ENCODE results near the gene LGALSL. TPM values are rescaled to one million over a fixed set of nuclear protein-coding genes. Genes with fewer than 3 reads are reported as not detected.

LGALSL gene
- total RNA-seq, 4 donors from 2014 or later = 3.8 to 19.6 (median 6.5) TPM

DNA sequence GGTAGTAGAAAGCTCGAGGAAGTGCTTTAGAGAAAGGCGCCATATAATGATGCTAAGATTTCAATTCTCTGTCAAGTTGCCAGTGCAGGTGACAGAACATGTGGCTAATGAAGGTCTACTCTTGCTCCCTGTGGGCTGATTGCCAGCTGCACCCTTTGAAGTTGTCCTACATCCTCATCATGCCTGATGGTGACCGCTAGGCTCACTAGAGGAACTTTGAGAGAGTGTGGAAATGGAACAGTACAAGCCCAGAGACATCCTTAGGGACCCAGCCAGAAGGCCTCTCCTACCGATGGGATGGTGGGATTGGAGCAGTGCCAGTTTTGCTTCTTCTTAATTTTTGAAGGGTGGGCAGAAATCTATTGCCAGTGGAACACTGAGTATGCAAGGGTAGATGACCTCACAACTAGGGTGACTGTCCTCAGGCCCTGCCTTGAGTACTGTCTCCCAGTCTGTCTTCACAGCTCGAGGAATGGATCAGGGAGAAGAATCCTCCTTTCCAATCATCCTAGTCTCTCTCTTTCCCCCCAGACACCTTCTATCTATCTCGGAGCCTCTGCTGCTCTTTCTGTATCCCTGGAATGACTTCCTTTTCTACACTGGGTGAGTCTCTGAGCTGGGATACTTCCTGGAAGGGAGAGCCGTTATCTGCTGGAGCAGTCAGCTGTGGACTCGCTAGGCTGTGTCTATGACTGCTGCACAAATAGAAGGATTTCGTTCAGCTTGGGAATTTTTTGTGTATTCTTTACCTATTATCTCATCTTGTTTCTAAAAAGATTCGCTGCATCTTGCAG is 33.5 kb downstream of the LGALSL start:
- Histone ChIP-seq H3K4me3 (no peak overlapping the region), H3K9me3 (no peaks in the 10 kb centered on the region), H3K27me3 (no peaks in the 10 kb centered on the region), H3K4me1 (peaks cover 5 to 17% of the 10 kb centered on the region in 2 donors), H3K36me3 (no peaks in the 10 kb centered on the region), H3K27ac (no peak overlapping the region)
- in situ Hi-C loops (cut with MboI; ENCODE audit: low sequenced_read_pairs in 4 of 4) = loop anchor here (5.0 to 25.0 kb wide), 4 partner anchors 155 to 450 kb away; no protein-coding TSS in a partner anchor
- ATAC-seq (peak; percentile 13 to 31), DNase-seq (no peak)
- intact Hi-C loops (cut with DNase I; ENCODE audit: low total_unique reads) = loop anchor here (1.0 kb wide), 1 partner anchor 156 kb away; no protein-coding TSS in a partner anchor
- TF ChIP-seq, protein P1, sequence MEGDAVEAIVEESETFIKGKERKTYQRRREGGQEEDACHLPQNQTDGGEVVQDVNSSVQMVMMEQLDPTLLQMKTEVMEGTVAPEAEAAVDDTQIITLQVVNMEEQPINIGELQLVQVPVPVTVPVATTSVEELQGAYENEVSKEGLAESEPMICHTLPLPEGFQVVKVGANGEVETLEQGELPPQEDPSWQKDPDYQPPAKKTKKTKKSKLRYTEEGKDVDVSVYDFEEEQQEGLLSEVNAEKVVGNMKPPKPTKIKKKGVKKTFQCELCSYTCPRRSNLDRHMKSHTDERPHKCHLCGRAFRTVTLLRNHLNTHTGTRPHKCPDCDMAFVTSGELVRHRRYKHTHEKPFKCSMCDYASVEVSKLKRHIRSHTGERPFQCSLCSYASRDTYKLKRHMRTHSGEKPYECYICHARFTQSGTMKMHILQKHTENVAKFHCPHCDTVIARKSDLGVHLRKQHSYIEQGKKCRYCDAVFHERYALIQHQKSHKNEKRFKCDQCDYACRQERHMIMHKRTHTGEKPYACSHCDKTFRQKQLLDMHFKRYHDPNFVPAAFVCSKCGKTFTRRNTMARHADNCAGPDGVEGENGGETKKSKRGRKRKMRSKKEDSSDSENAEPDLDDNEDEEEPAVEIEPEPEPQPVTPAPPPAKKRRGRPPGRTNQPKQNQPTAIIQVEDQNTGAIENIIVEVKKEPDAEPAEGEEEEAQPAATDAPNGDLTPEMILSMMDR (IDR thresholded peaks at IDR 0.05 in 4 of 5, conservative IDR thresholded peaks at IDR 0.05 in 1 of 5) = no peak
- no peak for TF ChIP-seq POLR2A (IDR thresholded peaks at IDR 0.05)

DNA sequence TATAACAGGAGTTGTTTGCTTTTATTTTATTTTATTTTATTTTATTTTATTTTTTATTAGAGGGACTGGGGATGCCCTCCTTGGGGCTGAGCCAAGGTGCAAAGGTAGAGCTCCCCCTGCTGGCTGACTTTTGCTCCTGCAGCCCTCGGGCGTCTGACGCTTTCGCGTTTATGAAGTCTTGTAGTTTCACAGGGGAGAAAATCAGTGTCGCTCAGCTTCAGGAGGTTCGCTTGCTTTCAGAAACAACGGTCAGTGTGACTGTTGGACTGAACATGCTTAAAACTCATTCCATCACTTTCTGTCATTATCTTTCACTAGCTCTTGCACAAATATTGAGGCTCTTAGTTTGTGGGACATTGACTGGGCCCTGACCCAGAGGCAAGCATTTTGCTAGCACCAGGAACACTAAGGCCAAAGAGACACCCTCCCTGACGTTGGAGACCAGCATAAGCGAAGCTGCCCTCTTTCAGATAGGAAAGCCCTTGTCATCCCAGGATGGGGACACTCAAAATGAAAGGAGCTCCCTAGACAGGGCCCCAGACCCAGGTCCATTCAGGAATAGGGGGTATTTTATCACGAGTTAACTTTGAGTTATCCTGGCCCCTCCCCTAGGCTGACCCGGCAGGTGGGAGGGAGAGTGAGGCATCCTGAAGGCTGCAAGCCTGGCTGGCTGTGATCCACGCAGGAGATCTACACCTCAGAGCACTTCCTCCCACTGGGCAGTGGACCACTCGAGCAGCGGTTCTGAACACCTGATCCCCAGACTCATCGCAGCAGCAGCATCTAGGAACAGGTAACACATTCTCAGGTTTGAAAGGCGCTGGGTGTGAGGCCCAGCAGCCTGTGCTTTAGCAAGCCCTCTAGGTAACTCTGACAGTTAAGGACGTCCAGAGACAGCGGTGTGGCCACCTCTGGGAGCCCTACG is 34.4 kb downstream of the LGALSL start:
- TF ChIP-seq POLR2A (IDR thresholded peaks at IDR 0.05) = no peak
- TF ChIP-seq, protein P1 (IDR thresholded peaks at IDR 0.05 in 4 of 5, conservative IDR thresholded peaks at IDR 0.05 in 1 of 5) = peak; percentile 83 to 98 (median 92)
- in situ Hi-C loops (cut with MboI; ENCODE audit: low sequenced_read_pairs in 4 of 4) (loop anchor here (5.0 to 25.0 kb wide), 4 partner anchors 156 to 451 kb away; no protein-coding TSS in a partner anchor), intact Hi-C loops (cut with DNase I; ENCODE audit: low total_unique reads) (loop anchor here (1.0 kb wide), 1 partner anchor 157 kb away; no protein-coding TSS in a partner anchor)
- DNase-seq (peak in 1 of 2 donors; percentile 38), ATAC-seq (peak in 1 of 2 donors; percentile 83)
- H3K4me1 ChIP-seq = peaks cover 5 to 17% of the 10 kb centered on the region in 2 donors
- H3K4me3 ChIP-seq = no peak overlapping the region
- no peaks in the 10 kb centered on the region for H3K27me3 ChIP-seq
- no peak overlapping the region for H3K27ac ChIP-seq
- no peaks in the 10 kb centered on the region for H3K36me3 ChIP-seq
- no peaks in the 10 kb centered on the region for H3K9me3 ChIP-seq

DNA sequence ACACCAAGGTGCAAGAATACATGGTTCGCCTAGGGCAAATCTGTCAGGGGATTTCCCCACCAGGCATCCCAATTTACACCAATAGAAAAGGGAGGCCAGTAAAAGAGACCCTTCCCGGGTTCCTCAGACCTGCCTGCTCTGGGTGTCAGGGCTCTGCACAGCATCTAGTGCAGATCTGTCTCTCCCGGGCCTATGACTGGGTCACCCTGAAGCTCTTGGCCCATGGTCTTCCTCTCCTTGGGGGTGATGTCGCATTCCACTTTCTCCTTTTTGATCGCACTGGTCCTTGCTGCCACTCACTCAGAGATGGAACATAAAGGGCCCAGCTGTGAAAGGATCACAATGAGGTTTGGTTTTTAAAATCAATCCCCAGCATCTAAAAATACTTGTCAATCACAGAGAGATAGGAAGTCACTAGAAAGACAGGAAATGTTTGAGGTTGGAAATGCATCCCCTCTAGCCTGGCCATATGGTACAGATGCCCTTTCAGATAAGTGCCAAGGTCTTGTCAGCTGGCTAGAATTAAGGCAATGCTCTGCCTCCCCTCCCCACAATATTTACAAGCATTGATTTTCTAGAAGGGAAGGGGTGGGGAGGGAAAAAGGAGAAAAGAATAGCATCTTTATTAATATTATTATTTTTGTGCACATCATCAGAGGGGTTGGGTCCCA is 35.3 kb downstream of the LGALSL start:
- H3K4me1 ChIP-seq = peaks cover 5 to 17% of the 10 kb centered on the region in 2 donors
- TF ChIP-seq, protein P1 (IDR thresholded peaks at IDR 0.05 in 4 of 5, conservative IDR thresholded peaks at IDR 0.05 in 1 of 5) = no peak
- TF ChIP-seq POLR2A (IDR thresholded peaks at IDR 0.05) = no peak
- H3K27ac ChIP-seq = no peak overlapping the region
- DNase-seq (no peak), ATAC-seq (no peak)
- intact Hi-C loops (cut with DNase I; ENCODE audit: low total_unique reads) (no loop called here), in situ Hi-C loops (cut with MboI; ENCODE audit: low sequenced_read_pairs in 4 of 4) (loop anchor here (5.0 to 25.0 kb wide), 4 partner anchors 157 to 452 kb away; no protein-coding TSS in a partner anchor)
- H3K27me3 ChIP-seq = no peaks in the 10 kb centered on the region
- H3K36me3 ChIP-seq = no peaks in the 10 kb centered on the region
- H3K4me3 ChIP-seq = no peak overlapping the region
- no peaks in the 10 kb centered on the region for H3K9me3 ChIP-seq

DNA sequence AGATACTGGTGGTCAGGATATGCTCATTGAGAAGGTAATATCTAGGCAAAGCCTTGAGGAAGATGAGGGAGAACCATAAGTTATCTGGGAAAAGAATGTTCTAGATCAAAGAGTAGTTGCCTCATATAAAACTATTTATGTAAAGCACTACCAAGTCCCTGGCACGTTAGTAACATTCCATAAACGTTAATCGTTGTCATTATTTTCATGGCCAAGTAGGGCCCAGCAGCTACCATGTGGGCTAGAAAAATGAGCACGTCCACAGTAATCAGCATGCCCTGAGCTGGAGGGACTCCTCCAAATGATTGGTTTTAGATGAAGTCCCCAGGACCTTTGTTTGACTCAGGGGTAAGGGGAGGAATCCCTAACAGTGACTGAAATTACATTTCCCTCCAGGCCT is 37.5 kb downstream of the LGALSL start:
- intact Hi-C loops (cut with DNase I; ENCODE audit: low total_unique reads) (no loop called here), in situ Hi-C loops (cut with MboI; ENCODE audit: low sequenced_read_pairs in 4 of 4) (loop anchor here in 3 of 4 donors (25.0 kb wide), 2 partner anchors 429 to 454 kb away; no protein-coding TSS in a partner anchor)
- TF ChIP-seq, protein P1 (IDR thresholded peaks at IDR 0.05 in 4 of 5, conservative IDR thresholded peaks at IDR 0.05 in 1 of 5) = no peak
- TF ChIP-seq POLR2A (IDR thresholded peaks at IDR 0.05) = no peak
- H3K4me3 ChIP-seq = no peak overlapping the region
- no peaks in the 10 kb centered on the region for H3K36me3 ChIP-seq
- H3K27ac ChIP-seq = no peak overlapping the region
- ATAC-seq (no peak), DNase-seq (no peak)
- no peaks in the 10 kb centered on the region for H3K9me3 ChIP-seq
- no peaks in the 10 kb centered on the region for H3K27me3 ChIP-seq
- H3K4me1 ChIP-seq = peaks cover 5 to 12% of the 10 kb centered on the region in 2 donors
